Small intestine (tissue), 7 donors: ENCODE measurements around the gene FRMD4B. TPM values are rescaled to one million over a fixed set of nuclear protein-coding genes. Genes with fewer than 3 reads are reported as not detected.

Experiments used
- DNase-seq, 2 donors: peaks; one replicate each; pipeline versions ENCODE4 v3.0.0 to v3.0.0-alpha.2; 2013
- FAIRE-seq: peaks from 2 replicates; lab custom pipeline; 2012; peaks lifted over from hg19 to GRCh38; lab: Jason Lieb, UNC
- H3K27ac ChIP-seq, 3 donors: one replicate each; pipeline ENCODE4 v1.5.1; 2013; ENCODE audit warnings: low read length in 2 of 3, mild to moderate bottlenecking in 2 of 3, control low read depth in 1 of 3, inconsistent platforms in 1 of 3, low read depth in 1 of 3, moderate library complexity in 1 of 3
- H3K27me3 ChIP-seq, 3 donors: one replicate each; pipeline ENCODE4 v1.6.1; 2013; ENCODE audit warnings: low read length in 3 of 3, inconsistent platforms in 1 of 3; ENCODE audit not compliant: control insufficient read depth in 3 of 3, insufficient read depth in 3 of 3
- H3K36me3 ChIP-seq, 3 donors: one replicate each; pipeline ENCODE4 v1.6.1; 2013; ENCODE audit warnings: low read length in 3 of 3, inconsistent platforms in 1 of 3, low read depth in 1 of 3, mild to moderate bottlenecking in 1 of 3, moderate library complexity in 1 of 3; ENCODE audit not compliant: control insufficient read depth in 3 of 3, insufficient read depth in 2 of 3
- H3K4me1 ChIP-seq, 3 donors: one replicate each; pipeline ENCODE4 v1.6.1; 2013; ENCODE audit warnings: low read length in 2 of 3, inconsistent platforms in 1 of 3, low read depth in 1 of 3, mild to moderate bottlenecking in 1 of 3, moderate library complexity in 1 of 3; ENCODE audit not compliant: control insufficient read depth in 3 of 3, insufficient read depth in 2 of 3
- H3K4me3 ChIP-seq, 3 donors: one replicate each; pipeline ENCODE4 v1.5.1; 2013; ENCODE audit warnings: low read length in 3 of 3, control low read depth in 1 of 3, inconsistent platforms in 1 of 3, low read depth in 1 of 3, mild to moderate bottlenecking in 1 of 3, moderate library complexity in 1 of 3
- H3K9me3 ChIP-seq, 2 donors: one replicate each; pipeline ENCODE4 v1.6.1; 2013; ENCODE audit warnings: low read depth in 1 of 2, low read length in 1 of 2; ENCODE audit not compliant: control insufficient read depth in 2 of 2, insufficient read depth in 1 of 2
- WGBS, 3 donors: extraction: QIAGEN DNeasy Blood & Tissue Kit; methylation state at CpG; one replicate each; pipeline ENCODE4 v1.1.7; 2013; 5-methylcytosine and 5-hydroxymethylcytosine counted together
- polyA plus RNA-seq, 4 donors: library from polyadenylated mRNA; stranded (reverse) in 3 of 4; unstranded in 1 of 4; fragments of 200-250 nt in 3 of 4; fragments of 120-200 nt in 1 of 4; gene quantifications; one replicate each; pipeline versions ENCODE4 v1.2.1 to v1.2.3, GENCODE V29; 2013
- donor health status: healthy with polysubstance abuse.
- donor health status: control.
- donor health status: control.
- donor health status: Bipolar disorder and iron deficiency.
- donor health status: healthy.

FRMD4B gene
- polyA plus RNA-seq, 4 donors = 5.6 to 16.3 (median 8.4) TPM

DNA sequence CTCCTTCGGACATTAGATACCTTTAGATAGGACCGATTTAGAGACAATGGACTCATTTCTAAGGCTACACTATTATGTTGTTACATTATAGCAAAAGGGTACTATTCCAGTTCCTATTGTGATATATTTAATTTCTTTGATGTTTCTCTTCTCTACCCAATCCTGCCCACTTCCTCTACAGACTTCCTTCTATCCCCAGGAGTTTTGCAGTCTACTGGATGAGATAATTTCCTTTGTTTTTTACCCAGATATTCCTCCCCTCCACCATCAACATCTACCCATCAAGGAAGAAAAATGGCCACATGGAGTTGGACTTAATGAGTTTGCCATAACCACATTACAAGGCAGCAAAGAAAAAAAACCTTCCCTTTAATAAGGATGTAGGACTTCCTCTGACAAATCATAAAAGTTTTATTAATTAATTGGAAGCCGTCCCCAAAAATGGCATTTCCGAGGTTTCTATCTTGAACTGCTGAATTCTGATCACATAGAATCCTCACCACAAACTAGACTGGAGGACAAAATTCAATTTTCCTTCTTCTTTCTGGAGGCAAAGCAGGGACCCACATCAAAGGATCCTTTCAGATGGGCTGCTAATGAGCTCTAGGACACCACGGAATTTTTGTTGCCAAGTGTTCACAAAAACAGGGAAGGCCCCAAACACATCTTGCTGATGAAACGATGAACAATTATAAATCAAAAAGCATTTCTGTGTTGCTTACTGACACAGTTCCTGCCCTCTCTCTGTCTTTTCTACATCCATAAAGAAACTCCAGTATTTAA lies 33.4 kb downstream of the FRMD4B start:
- 75 to 88% (median 81%) methylated on average over 6 of the region's 6 CpGs for WGBS, 3 donors
- H3K36me3 ChIP-seq = no peaks in the 10 kb centered on the region
- no peaks in the 10 kb centered on the region for H3K4me1 ChIP-seq
- no peak overlapping the region for H3K4me3 ChIP-seq
- no peaks in the 10 kb centered on the region for H3K9me3 ChIP-seq
- H3K27me3 ChIP-seq = peaks cover 0 to 4% (median 0%) of the 10 kb centered on the region in 3 donors
- H3K27ac ChIP-seq = peak overlapping the region in 1 of 3 donors; percentile 11
- DNase-seq (no peak), FAIRE-seq (no peak)

DNA sequence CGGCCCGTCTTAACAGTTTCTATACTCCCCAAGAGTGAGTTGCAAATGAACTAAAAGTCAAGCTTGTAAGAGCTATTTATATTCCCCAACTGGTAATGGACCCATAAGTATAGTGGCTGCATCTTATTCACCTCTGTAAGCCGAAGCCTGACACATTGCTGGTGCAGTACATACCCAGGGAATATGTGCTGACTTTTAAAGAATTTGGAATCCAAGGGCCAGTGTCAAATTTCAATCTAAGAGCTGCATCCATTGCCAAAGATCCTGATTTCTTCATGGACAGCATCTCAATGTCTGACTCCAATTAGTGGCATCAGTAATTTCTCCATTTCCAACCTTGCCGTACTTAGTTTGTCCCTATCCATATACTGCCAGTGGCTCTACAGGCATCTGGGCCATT lies 42.0 kb downstream of the FRMD4B start:
- H3K27me3 ChIP-seq = no peaks in the 10 kb centered on the region
- no peak overlapping the region for H3K27ac ChIP-seq

DNA sequence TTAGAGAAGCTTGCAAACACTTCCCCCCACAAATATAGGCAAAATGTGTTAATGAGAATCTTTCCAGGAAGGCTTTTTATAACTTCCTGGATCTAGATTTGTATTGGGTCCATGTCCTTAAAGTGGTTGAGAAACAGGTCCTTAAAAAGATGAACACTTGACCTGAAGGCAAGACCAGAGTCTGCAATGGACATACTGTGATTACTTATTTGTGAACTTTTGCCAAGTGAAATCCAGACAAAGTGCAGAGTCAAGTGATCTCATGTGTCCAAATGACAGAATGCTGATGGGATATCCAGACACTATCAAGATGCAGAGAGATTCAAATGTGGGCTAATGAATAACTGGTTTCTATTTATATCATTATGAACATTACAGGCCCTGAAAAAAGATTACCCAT lies 43.8 kb downstream of the FRMD4B start:
- Histone ChIP-seq H3K27ac (no peak overlapping the region), H3K4me1 (no peaks in the 10 kb centered on the region), H3K27me3 (no peaks in the 10 kb centered on the region), H3K4me3 (no peak overlapping the region), H3K36me3 (no peaks in the 10 kb centered on the region), H3K9me3 (no peaks in the 10 kb centered on the region)
- no peak for FAIRE-seq
- DNase-seq = peak in 1 of 2 donors; percentile 16

More for the DNA sequence above, 42.0 kb downstream of the FRMD4B start:
- H3K36me3 ChIP-seq = no peaks in the 10 kb centered on the region
- no peaks in the 10 kb centered on the region for H3K9me3 ChIP-seq
- no peak overlapping the region for H3K4me3 ChIP-seq
- FAIRE-seq (no peak), DNase-seq (no peak)
- 73 to 88% (median 85%) methylated on average over 4 of the region's 4 CpGs for WGBS, 3 donors
- no peaks in the 10 kb centered on the region for H3K4me1 ChIP-seq

DNA sequence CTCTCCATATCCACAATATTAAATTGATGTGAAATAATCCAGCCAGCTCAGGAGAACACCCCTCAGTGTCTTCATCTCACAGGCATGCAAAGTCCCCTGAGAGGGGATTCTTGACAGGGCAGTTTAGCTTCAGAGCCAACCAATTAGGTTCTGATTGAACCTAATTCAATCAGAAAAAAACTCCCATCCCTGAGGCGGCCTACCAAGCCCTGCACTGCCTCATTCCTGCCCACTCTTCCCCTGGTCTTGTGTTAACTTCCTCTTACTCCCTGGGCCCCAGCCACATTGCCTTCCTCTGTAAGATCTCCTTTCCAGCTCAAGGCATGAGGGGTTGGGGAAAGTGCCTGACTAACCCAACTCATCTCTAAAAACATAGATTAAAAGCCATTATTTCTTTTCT lies 46.1 kb downstream of the FRMD4B start:
- Histone ChIP-seq H3K9me3 (no peaks in the 10 kb centered on the region), H3K27ac (no peak overlapping the region), H3K36me3 (no peaks in the 10 kb centered on the region), H3K27me3 (no peaks in the 10 kb centered on the region), H3K4me3 (no peak overlapping the region), H3K4me1 (no peaks in the 10 kb centered on the region)
- FAIRE-seq = no peak
- 69 to 94% (median 82%) methylated on average over 1 of the region's 1 CpG for WGBS, 3 donors
- DNase-seq = no peak

DNA sequence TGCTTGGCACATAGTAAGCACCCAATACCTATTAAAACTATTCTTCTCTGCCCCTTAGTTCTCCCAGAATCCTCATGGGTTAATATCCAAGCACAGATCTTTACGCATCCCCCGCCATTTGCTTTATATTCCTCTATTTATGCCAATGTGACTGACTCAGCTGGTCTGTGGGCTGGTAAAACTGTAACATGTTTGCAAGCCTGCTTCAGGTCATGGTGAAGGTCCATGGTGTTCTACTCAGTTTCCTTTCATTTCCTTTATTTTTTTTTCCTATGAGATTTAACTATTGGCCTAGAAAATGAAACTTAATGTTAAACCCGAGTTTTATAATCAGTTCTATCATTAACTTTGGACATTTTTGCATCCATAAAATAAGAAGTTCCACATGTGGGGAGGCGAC lies 47.0 kb downstream of the FRMD4B start:
- Histone ChIP-seq H3K27ac (no peak overlapping the region), H3K9me3 (no peaks in the 10 kb centered on the region), H3K4me1 (no peaks in the 10 kb centered on the region), H3K36me3 (no peaks in the 10 kb centered on the region), H3K27me3 (no peaks in the 10 kb centered on the region), H3K4me3 (no peak overlapping the region)
- WGBS, 3 donors = 55 to 72% (median 67%) methylated on average over 4 of the region's 4 CpGs
- DNase-seq (no peak), FAIRE-seq (no peak)

DNA sequence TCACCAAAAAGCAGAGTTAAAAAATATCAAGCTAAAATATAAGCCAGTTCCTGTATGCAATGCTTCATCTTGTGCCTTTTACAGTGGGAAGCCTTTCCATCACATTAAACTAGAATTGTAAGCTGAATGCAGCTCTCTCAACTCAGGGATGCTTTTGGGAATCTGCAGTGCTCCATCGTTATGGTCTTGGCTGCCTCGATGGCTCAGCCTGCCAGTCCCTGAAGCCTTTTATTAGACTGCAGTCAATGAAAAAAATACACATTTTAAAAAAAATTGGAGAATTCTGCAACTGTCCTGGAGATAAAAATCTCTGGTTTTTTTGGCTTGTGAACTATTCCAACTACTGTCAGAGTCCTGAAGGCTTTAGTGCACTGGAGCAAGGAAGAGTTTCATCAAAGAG lies 53.0 kb downstream of the FRMD4B start:
- FAIRE-seq (no peak), DNase-seq (no peak)
- H3K9me3 ChIP-seq = peaks cover 0 to 5% of the 10 kb centered on the region in 2 donors
- no peaks in the 10 kb centered on the region for H3K4me1 ChIP-seq
- H3K27ac ChIP-seq = no peak overlapping the region
- 75 to 95% (median 94%) methylated on average over 2 of the region's 2 CpGs for WGBS, 3 donors
- no peak overlapping the region for H3K4me3 ChIP-seq
- H3K36me3 ChIP-seq = no peaks in the 10 kb centered on the region
- H3K27me3 ChIP-seq = peaks cover 0 to 4% (median 0%) of the 10 kb centered on the region in 3 donors

DNA sequence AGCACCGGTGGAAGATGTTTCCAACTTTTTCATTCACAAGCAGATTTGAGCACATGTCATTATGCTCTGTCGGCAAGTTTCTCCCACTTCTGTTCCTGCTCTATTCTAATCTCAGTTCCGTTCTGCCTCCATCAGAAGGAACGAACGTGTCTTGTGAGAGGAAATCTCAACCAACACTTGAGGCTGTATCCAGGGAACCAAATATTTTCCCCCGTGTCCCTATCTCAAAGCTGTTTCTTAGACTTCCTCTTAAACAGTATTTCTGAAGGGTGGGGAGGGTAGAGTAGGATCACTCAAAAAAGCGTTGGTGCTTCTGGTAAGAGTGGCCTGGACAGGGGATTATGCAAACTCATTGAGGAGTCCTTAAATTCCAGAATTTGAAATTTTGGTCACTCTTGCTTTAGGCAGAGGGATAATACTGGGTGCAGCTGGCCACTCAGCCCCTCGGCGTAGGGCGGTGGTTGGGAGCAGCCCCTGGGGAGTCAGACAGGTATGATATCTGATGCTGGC lies 54.9 kb downstream of the FRMD4B start:
- peaks cover 0 to 4% (median 0%) of the 10 kb centered on the region in 3 donors for H3K27me3 ChIP-seq
- FAIRE-seq (no peak), DNase-seq (no peak)
- peaks cover 0 to 5% of the 10 kb centered on the region in 2 donors for H3K9me3 ChIP-seq
- 62 to 84% (median 71%) methylated on average over 10 of the region's 10 CpGs for WGBS, 3 donors
- no peak overlapping the region for H3K4me3 ChIP-seq
- H3K4me1 ChIP-seq = no peaks in the 10 kb centered on the region
- peak overlapping the region in 1 of 3 donors; percentile 61 for H3K27ac ChIP-seq
- H3K36me3 ChIP-seq = no peaks in the 10 kb centered on the region

DNA sequence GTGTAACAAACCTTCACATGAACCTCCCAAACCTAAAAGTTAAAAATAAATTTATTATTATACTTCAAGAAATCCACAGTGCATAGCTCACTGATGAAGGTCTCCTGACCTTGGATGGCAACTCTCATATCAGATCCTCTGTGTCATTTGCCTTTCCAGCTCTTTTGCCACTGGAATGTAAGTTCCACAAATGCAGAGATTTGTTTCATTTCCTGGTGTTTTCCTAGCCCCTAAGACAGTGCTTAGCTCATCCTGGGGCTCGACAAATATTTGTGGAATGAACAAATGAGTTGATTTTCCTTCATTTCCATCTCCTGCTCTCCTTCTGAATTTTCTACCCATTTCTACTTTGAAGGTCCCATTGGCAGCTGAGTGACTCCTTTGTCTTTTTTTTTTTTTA lies 56.0 kb downstream of the FRMD4B start:
- 82% methylated on average over 1 of the region's 1 CpG for WGBS, 3 donors
- H3K4me3 ChIP-seq = no peak overlapping the region
- FAIRE-seq (no peak), DNase-seq (no peak)
- H3K9me3 ChIP-seq = peaks cover 0 to 5% of the 10 kb centered on the region in 2 donors
- no peaks in the 10 kb centered on the region for H3K4me1 ChIP-seq
- no peaks in the 10 kb centered on the region for H3K36me3 ChIP-seq
- H3K27me3 ChIP-seq = peaks cover 0 to 4% (median 0%) of the 10 kb centered on the region in 3 donors
- no peak overlapping the region for H3K27ac ChIP-seq
